G401 (cell line): ENCODE results near the gene PRAC2. TPM values are rescaled to one million over a fixed set of nuclear protein-coding genes. Genes with fewer than 3 reads are reported as not detected.
A peak's percentile ranks its signal among the peaks of the same experiment; 100 is the strongest.

Experiments
- DNase-seq: peaks from one replicate; pipeline ENCODE4 v3.0.0-alpha.2; 2015; ENCODE audit warnings: low spot score
- in situ Hi-C: cut with HindIII; loops from 2 replicates; pipeline ENCODE4 v1.10.0; 2016; ENCODE audit warnings: low sequenced_read_pairs, mixed read lengths
- total RNA-seq: library from RNA; depleted of rRNA; stranded (reverse); fragments of >200 nt; shearing (Covaris generic); gene quantifications from 2 replicates; pipeline ENCODE4 v1.2.3, GENCODE V29; 2014

PRAC2 gene
- total RNA-seq, 1 experiment from 2014 or later, result 9.5 TPM

- in situ Hi-C loops, result loop anchor here (5.0 kb wide), 1 partner anchor 52 kb away; no protein-coding TSS in a partner anchor
- DNase-seq, result no peak
Observed at GRCh38 chr17:48749621-48750553, 26.9 kb downstream of the PRAC2 start.

- DNase-seq, result no peak
- in situ Hi-C loops, result loop anchor here (5.0 kb wide), 1 partner anchor 51 kb away; no protein-coding TSS in a partner anchor
Observed at GRCh38 chr17:48751172-48751571, 28.2 kb downstream of the PRAC2 start.

- no peak for DNase-seq
- in situ Hi-C loops, result loop anchor here (5.0 kb wide), 1 partner anchor 50 kb away; no protein-coding TSS in a partner anchor
Observed at GRCh38 chr17:48751733-48752398, 28.9 kb downstream of the PRAC2 start.

- in situ Hi-C loops, result loop anchor here (5.0 kb wide), 1 partner anchor 50 kb away; no protein-coding TSS in a partner anchor
- DNase-seq, result no peak
Observed at GRCh38 chr17:48752399-48753288, 29.7 kb downstream of the PRAC2 start.

- DNase-seq, result no peak
- in situ Hi-C loops, result loop anchor here (5.0 kb wide), 1 partner anchor 48 kb away; no protein-coding TSS in a partner anchor
Observed at GRCh38 chr17:48753794-48754499, 31.0 kb downstream of the PRAC2 start.

- in situ Hi-C loops, result loop anchor here (5.0 kb wide), 1 partner anchor 48 kb away; no protein-coding TSS in a partner anchor
- DNase-seq, result peak; percentile 34
Observed at GRCh38 chr17:48754500-48755261, 31.7 kb downstream of the PRAC2 start.

- in situ Hi-C loops, result no loop called here
- no peak for DNase-seq
Observed at GRCh38 chr17:48755356-48755755, 32.4 kb downstream of the PRAC2 start.

GRCh38 chr17:48756830-48757251 lies 33.9 kb downstream of the PRAC2 start:
- DNase-seq, result no peak
- in situ Hi-C loops, result no loop called here

- peak; percentile 44 for DNase-seq
Observed at GRCh38 chr17:48757524-48757961, 34.6 kb downstream of the PRAC2 start.

GRCh38 chr17:48759288-48759687 lies 36.3 kb downstream of the PRAC2 start:
- in situ Hi-C loops, result no loop called here
- DNase-seq, result no peak

More at GRCh38 chr17:48757524-48757961, 34.6 kb downstream of the PRAC2 start:
- in situ Hi-C loops, result no loop called here

- DNase-seq, result no peak
- in situ Hi-C loops, result no loop called here
Observed at GRCh38 chr17:48760411-48760810, 37.4 kb downstream of the PRAC2 start.

- DNase-seq, result no peak
- in situ Hi-C loops, result no loop called here
Observed at GRCh38 chr17:48761114-48761513, 38.1 kb downstream of the PRAC2 start.

GRCh38 chr17:48767263-48767774 lies 44.3 kb downstream of the PRAC2 start:
- in situ Hi-C loops, result loop anchor here (5.0 kb wide), 1 partner anchor 40 kb away; the partner anchor contains the start of gene HOXB13
- no peak for DNase-seq

- no peak for DNase-seq
- in situ Hi-C loops, result loop anchor here (5.0 kb wide), 1 partner anchor 42 kb away; the partner anchor contains the start of gene HOXB13
Observed at GRCh38 chr17:48769009-48769675, 46.2 kb downstream of the PRAC2 start.

- no peak for DNase-seq
- in situ Hi-C loops, result no loop called here
Observed at GRCh38 chr17:48770954-48771353, 48.0 kb downstream of the PRAC2 start.

- in situ Hi-C loops, result no loop called here
- no peak for DNase-seq
Observed at GRCh38 chr17:48773245-48773644, 50.3 kb downstream of the PRAC2 start.
